Uterus (tissue), 4 donors: ENCODE data around the gene MACROH2A2. TPM values are rescaled to one million over a fixed set of nuclear protein-coding genes. Genes with fewer than 3 reads are reported as not detected.

Source experiments
- DNase-seq, 2 donors: peaks; one replicate each; pipeline ENCODE4 v3.0.0-alpha.2; 2019 to 2020
- H3K27ac ChIP-seq, 2 donors: fragments of 200-600 bp; sonication (generic); 1 replicate in 1 of 2; 2 replicates in 1 of 2; pipeline ENCODE4 v1.5.1; 2016 to 2018
- H3K27me3 ChIP-seq, 2 donors: fragments of 200-600 bp; sonication (generic); one replicate each; pipeline ENCODE4 v1.5.1; 2018 to 2019; ENCODE audit warnings: control low read depth in 1 of 2
- H3K36me3 ChIP-seq, 2 donors: fragments of 200-600 bp; sonication (generic); one replicate each; pipeline ENCODE4 v1.5.1; 2019; ENCODE audit warnings: control low read depth in 1 of 2
- H3K4me1 ChIP-seq, 2 donors: fragments of 200-600 bp; sonication (generic); one replicate each; pipeline ENCODE4 v1.5.1; 2018 to 2019; ENCODE audit warnings: control low read depth in 1 of 2
- H3K4me3 ChIP-seq, 2 donors: fragments of 200-600 bp; sonication (generic); 1 replicate in 1 of 2; 2 replicates in 1 of 2; pipeline ENCODE4 v1.5.1; 2018 to 2019; ENCODE audit warnings: mild to moderate bottlenecking in 1 of 2
- H3K9me3 ChIP-seq, 2 donors: fragments of 200-600 bp; sonication (generic); one replicate each; pipeline ENCODE4 v1.5.1; 2019; ENCODE audit warnings: control low read depth in 1 of 2
- POLR2A ChIP-seq, 2 donors: fragments of 450-650 bp; IDR thresholded peaks; one replicate each; pipeline ENCODE4 v1.6.1; 2016; ENCODE audit warnings: antibody characterized with exemption in 2 of 2, mild to moderate bottlenecking in 1 of 2, moderate library complexity in 1 of 2
- intact Hi-C: fragments of 100-400 bp; cut with DNase I; formaldehyde crosslinking; loops from one replicate; pipeline ENCODE4 v1.15.1; 2023; ENCODE audit warnings: low total_unique reads
- total RNA-seq, 4 donors: library from RNA; depleted of rRNA in 3 of 4; stranded (reverse); fragments of >200 nt in 3 of 4; gene quantifications; one replicate each; pipeline versions ENCODE4 v1.1.0 to v1.2.4, GENCODE V29; 2014 to 2023
- TF ChIP-seq, protein P1 (sequence below), 4 experiments: fragments of 200-600 bp in 2 of 4; fragments of 450-650 bp in 2 of 4; sonication (generic) in 2 of 4; IDR thresholded peaks; one replicate each; pipeline ENCODE4 v1.5.1; 2016 to 2019; ENCODE audit warnings: antibody characterized with exemption in 4 of 4, mild to moderate bottlenecking in 2 of 4, moderate library complexity in 1 of 4
- donor health status: DM: yes; HTN: yes; CAD: no.

MACROH2A2 gene
- total RNA-seq, result 10 to 100 TPM in 2 of 4 donors, 1 to 10 TPM in 2; 1.8 to 35.0 (median 9.4) TPM

GRCh38 chr10:70052462-70053217, at the start of gene MACROH2A2:
Gene MACROH2A2 (plus strand): TSS chr10:70052846. CDS start chr10:70075659, 22,813 bp downstream.
- no peaks in the 10 kb centered on the region for H3K36me3 ChIP-seq
- intact Hi-C loops, result no loop called here
- no peak for TF ChIP-seq POLR2A (IDR thresholded peaks at IDR 0.05)
- TF ChIP-seq, protein P1, sequence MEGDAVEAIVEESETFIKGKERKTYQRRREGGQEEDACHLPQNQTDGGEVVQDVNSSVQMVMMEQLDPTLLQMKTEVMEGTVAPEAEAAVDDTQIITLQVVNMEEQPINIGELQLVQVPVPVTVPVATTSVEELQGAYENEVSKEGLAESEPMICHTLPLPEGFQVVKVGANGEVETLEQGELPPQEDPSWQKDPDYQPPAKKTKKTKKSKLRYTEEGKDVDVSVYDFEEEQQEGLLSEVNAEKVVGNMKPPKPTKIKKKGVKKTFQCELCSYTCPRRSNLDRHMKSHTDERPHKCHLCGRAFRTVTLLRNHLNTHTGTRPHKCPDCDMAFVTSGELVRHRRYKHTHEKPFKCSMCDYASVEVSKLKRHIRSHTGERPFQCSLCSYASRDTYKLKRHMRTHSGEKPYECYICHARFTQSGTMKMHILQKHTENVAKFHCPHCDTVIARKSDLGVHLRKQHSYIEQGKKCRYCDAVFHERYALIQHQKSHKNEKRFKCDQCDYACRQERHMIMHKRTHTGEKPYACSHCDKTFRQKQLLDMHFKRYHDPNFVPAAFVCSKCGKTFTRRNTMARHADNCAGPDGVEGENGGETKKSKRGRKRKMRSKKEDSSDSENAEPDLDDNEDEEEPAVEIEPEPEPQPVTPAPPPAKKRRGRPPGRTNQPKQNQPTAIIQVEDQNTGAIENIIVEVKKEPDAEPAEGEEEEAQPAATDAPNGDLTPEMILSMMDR (IDR thresholded peaks at IDR 0.05), result peak in 3 of 4 experiments; percentile 31 to 50 (median 36)
- peak within 1 kb of the TSS; percentile 66 to 75 for H3K27ac ChIP-seq
- H3K9me3 ChIP-seq, result no peaks in the 10 kb centered on the region
- H3K27me3 ChIP-seq, result no peaks in the 10 kb centered on the region
- peak; percentile 52 to 62 for DNase-seq
- H3K4me1 ChIP-seq, result no peaks in the 10 kb centered on the region
- H3K4me3 ChIP-seq, result peak within 1 kb of the TSS; percentile 53 to 83

DNA sequence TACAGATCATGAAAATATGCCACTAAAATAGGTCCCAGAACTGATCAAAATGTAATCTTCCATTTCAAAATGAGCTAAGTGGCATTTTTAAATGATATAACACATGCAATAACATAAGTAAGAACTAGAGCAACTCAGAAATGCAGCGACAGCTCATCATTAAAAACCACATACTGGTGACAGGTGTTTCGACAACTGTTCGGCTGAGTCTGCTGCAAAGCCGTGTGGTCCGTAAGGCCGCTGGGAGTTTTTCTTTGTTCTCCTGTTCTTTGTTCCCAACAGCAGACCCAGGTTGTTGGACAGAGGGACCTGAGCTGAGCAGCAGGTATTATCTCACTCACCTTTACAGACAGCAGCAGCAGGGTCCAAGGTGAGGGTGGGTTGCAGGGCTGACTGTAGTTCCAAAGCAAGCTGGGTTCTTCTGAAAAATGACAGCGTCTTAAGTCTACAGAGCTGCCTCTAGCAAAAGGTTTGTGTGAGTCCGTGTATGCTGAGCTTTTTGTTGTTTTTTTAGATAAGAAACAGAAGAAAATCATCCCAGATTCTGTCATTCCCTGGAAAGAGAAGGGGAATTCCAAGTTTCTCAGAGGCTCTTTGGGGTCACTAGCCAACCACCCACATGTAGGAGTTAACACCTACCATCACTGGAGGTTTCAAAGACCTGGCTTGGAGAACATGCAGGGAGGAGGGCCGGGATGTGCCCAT, 45.4 kb upstream of the MACROH2A2 start:
- H3K36me3 ChIP-seq, result no peaks in the 10 kb centered on the region
- no peak for DNase-seq
- H3K9me3 ChIP-seq, result no peaks in the 10 kb centered on the region
- H3K4me1 ChIP-seq, result no peaks in the 10 kb centered on the region
- no peak overlapping the region for H3K4me3 ChIP-seq
- H3K27ac ChIP-seq, result no peak overlapping the region
- intact Hi-C loops, result no loop called here
- TF ChIP-seq, protein P1 (IDR thresholded peaks at IDR 0.05), result no peak
- TF ChIP-seq POLR2A (IDR thresholded peaks at IDR 0.05), result no peak
- H3K27me3 ChIP-seq, result no peaks in the 10 kb centered on the region

GRCh38 chr10:70031215-70031614, 21.4 kb upstream of the MACROH2A2 start:
- no peak overlapping the region for H3K27ac ChIP-seq
- H3K4me3 ChIP-seq, result no peak overlapping the region
- H3K27me3 ChIP-seq, result no peaks in the 10 kb centered on the region
- TF ChIP-seq, protein P1 (IDR thresholded peaks at IDR 0.05), result no peak
- TF ChIP-seq POLR2A (IDR thresholded peaks at IDR 0.05), result no peak
- intact Hi-C loops, result no loop called here
- DNase-seq, result no peak
- H3K9me3 ChIP-seq, result no peaks in the 10 kb centered on the region
- no peaks in the 10 kb centered on the region for H3K4me1 ChIP-seq
- no peaks in the 10 kb centered on the region for H3K36me3 ChIP-seq

- H3K4me1 ChIP-seq, result no peaks in the 10 kb centered on the region
- TF ChIP-seq, protein P1 (IDR thresholded peaks at IDR 0.05), result no peak
- no peak for TF ChIP-seq POLR2A (IDR thresholded peaks at IDR 0.05)
- H3K27ac ChIP-seq, result no peak overlapping the region
- no peak overlapping the region for H3K4me3 ChIP-seq
- H3K9me3 ChIP-seq, result no peaks in the 10 kb centered on the region
- DNase-seq, result no peak
- no peaks in the 10 kb centered on the region for H3K36me3 ChIP-seq
- no peaks in the 10 kb centered on the region for H3K27me3 ChIP-seq
- intact Hi-C loops, result no loop called here
These were observed 19.9 kb upstream of the MACROH2A2 start for GRCh38 chr10:70032667-70033289.
